K562 (cell line): ENCODE data around the gene ATMIN. TPM values are rescaled to one million over a fixed set of nuclear protein-coding genes. Genes with fewer than 3 reads are reported as not detected.

Experiments used
- ATAC-seq: fragments of 200-7000 bp; cut with Tn5 transposase; 3 replicates; pipeline ENCODE4 v1.9.1; 2020; ENCODE audit warnings: moderate library complexity
- BruUV-seq: library from RNA; stranded (reverse); fragments of 400-500 nt; replicated peaks from 2 replicates; lab custom pipeline; 2021; lab: Mats Ljungman, UMichigan
- CTCF ChIA-PET: fragments of 300-600 bp; formaldehyde crosslinking; extraction: SDS; loops from one replicate; lab custom pipeline; 2021; ENCODE audit warnings: low intra/inter-chr PET ratio; lab: Yijun Ruan, JAX
- POLR2A ChIA-PET: fragments of 300-600, 350-650 bp; sonication (Branson Sonifier 250); formaldehyde crosslinking; extraction: SDS; loops from one replicate; lab custom pipeline; 2021; ENCODE audit warnings: antibody characterized with exemption, inconsistent platforms; lab: Yijun Ruan, JAX
- DNase-seq, 4 experiments: peaks; one replicate each; pipeline versions ENCODE4 v3.0.0 to v3.0.0-alpha.2; 2011 to 2018; ENCODE audit warnings: low spot score in 3 of 4, mixed read lengths in 3 of 4; ENCODE audit errors: extremely low read depth in 1 of 4
- FAIRE-seq: peaks from 2 replicates; lab custom pipeline; 2011; peaks lifted over from hg19 to GRCh38; lab: Jason Lieb, UNC
- H2AFZ ChIP-seq: 2 replicates; pipeline ENCODE4 v1.6.0; 2011; ENCODE audit warnings: low read depth, low read length, control low read depth, inconsistent platforms
- H3K27ac ChIP-seq: fragments of 200-600 bp; 3 replicates; pipeline ENCODE4 v1.8.0; 2011; ENCODE audit warnings: low read depth, mild to moderate bottlenecking, control low read depth, inconsistent platforms, low read length, moderate library complexity, mixed read lengths; ENCODE audit errors: extremely low read depth
- H3K27me3 ChIP-seq, 2 experiments: fragments of 300-600 bp in 1 of 2; 2 replicates in 1 of 2; 3 replicates in 1 of 2; pipeline versions ENCODE4 v1.6.0 to v1.8.0; 2011; ENCODE audit warnings: inconsistent platforms in 2 of 2, low read length in 2 of 2, mild to moderate bottlenecking in 1 of 2, mixed read lengths in 1 of 2, moderate library complexity in 1 of 2; ENCODE audit not compliant: control insufficient read depth in 2 of 2, insufficient read depth in 2 of 2
- H3K36me3 ChIP-seq: fragments of 300-600 bp; 3 replicates; pipeline ENCODE4 v1.8.0; 2011; ENCODE audit warnings: mild to moderate bottlenecking, low read length, inconsistent platforms; ENCODE audit not compliant: control insufficient read depth, insufficient read depth
- H3K4me1 ChIP-seq, 2 experiments: fragments of 200-600 bp in 1 of 2; replicated peaks in 1 of 2; 2 replicates in 1 of 2; 3 replicates in 1 of 2; pipeline versions ENCODE4 v1.5.1 to v1.8.0; 2011; ENCODE audit warnings: inconsistent platforms in 2 of 2, low read length in 2 of 2, mild to moderate bottlenecking in 1 of 2, mixed read lengths in 1 of 2, moderate library complexity in 1 of 2; ENCODE audit not compliant: control insufficient read depth in 2 of 2, insufficient read depth in 2 of 2
- H3K4me2 ChIP-seq: 2 replicates; pipeline ENCODE4 v1.6.1; 2011; ENCODE audit warnings: low read length, control low read depth, inconsistent platforms, mixed read lengths; ENCODE audit not compliant: insufficient read depth
- H3K4me3 ChIP-seq: fragments of 200-600 bp; sonication (generic), shearing (Covaris generic); 2 replicates; pipeline ENCODE4 v1.5.1; 2016; ENCODE audit warnings: control low read depth, inconsistent platforms
- H3K79me2 ChIP-seq: fragments of 200-600 bp; 3 replicates; pipeline ENCODE4 v1.8.0; 2011; ENCODE audit warnings: low read length, inconsistent platforms; ENCODE audit not compliant: control insufficient read depth, insufficient read depth
- H3K9ac ChIP-seq, 2 experiments: 2 replicates each; pipeline versions ENCODE4 v1.6.0 to v1.6.1; 2011; ENCODE audit warnings: low read depth in 2 of 2, low read length in 2 of 2, control low read depth in 1 of 2, inconsistent platforms in 1 of 2, mild to moderate bottlenecking in 1 of 2, mixed read lengths in 1 of 2; ENCODE audit not compliant: insufficient read depth in 1 of 2
- H3K9me1 ChIP-seq: one replicate; pipeline ENCODE4 v1.6.0; 2011; ENCODE audit warnings: inconsistent platforms, mild to moderate bottlenecking, low read length, moderate library complexity; ENCODE audit not compliant: control insufficient read depth, insufficient read depth
- H3K9me3 ChIP-seq: replicated peaks from 2 replicates; pipeline ENCODE4 v1.5.1; 2011; ENCODE audit warnings: low read depth, low read length, inconsistent platforms; ENCODE audit not compliant: control insufficient read depth, insufficient read depth
- H4K20me1 ChIP-seq: replicated peaks from 2 replicates; pipeline ENCODE4 v1.6.1; 2011; ENCODE audit warnings: low read length, inconsistent platforms, mixed read lengths; ENCODE audit not compliant: control insufficient read depth, insufficient read depth
- CCAR2 ChIP-seq: fragments of 200-400 bp; formaldehyde crosslinking; IDR thresholded peaks from 2 replicates; pipeline ENCODE4 v1.6.1; 2017; ENCODE audit warnings: mild to moderate bottlenecking, low read depth, low read length
- MBD2 ChIP-seq: sonication (generic); IDR thresholded peaks from 2 replicates; pipeline ENCODE4 v1.6.1; 2016; ENCODE audit warnings: low read depth, borderline replicate concordance
- MIER1 ChIP-seq: fragments of 450-650 bp; IDR thresholded peaks from 2 replicates; pipeline ENCODE4 v1.6.1; 2016; ENCODE audit warnings: antibody characterized with exemption, mild to moderate bottlenecking, low read depth
- SNIP1 ChIP-seq: fragments of 450-650 bp; IDR thresholded peaks from 2 replicates; pipeline ENCODE4 v1.7.1; 2017; ENCODE audit warnings: low read depth, mild to moderate bottlenecking
- WGBS: fragments of 100-300 bp; shearing (Covaris generic); methylation state at CpG from one replicate; pipeline ENCODE4 v1.1.6; 2016; ENCODE audit warnings: low coverage, mixed read lengths; ENCODE audit not compliant: insufficient coverage; ENCODE audit errors: missing lambda C conversion rate; 5-methylcytosine and 5-hydroxymethylcytosine counted together
- in situ Hi-C: fragments of 300-500 bp; cut with MboI; formaldehyde crosslinking; loops from 4 replicates; pipeline ENCODE4 v1.15.0; 2018; ENCODE audit warnings: inconsistent platforms, mixed read lengths
- intact Hi-C: fragments of 100-400 bp; cut with micrococcal nuclease; formaldehyde crosslinking; loops from 2 replicates; pipeline ENCODE4 v1.14.2; 2022
- polyA plus RNA-seq, 8 experiments: library from polyadenylated mRNA; depleted of rRNA in 4 of 8; stranded (reverse) in 5 of 8; unstranded in 3 of 8; fragments of >200 nt; fragmentation: Nextera tagmentation in 2 of 8; fragmentation: Illumina TruSeq in 1 of 8; extraction: Ambion mirVana in 2 of 8; extraction: Trizol in 1 of 8; gene quantifications; 2 replicates each; pipeline versions ENCODE4 v1.2.1 to v1.2.3, GENCODE V29; 2011 to 2014; ENCODE audit warnings: inconsistent platforms in 1 of 8, missing spikeins in 1 of 8
- total RNA-seq, 7 experiments: library from RNA; depleted of rRNA in 6 of 7; stranded (reverse); fragments of >200 nt in 6 of 7; fragmentation: Illumina TruSeq in 2 of 7; extraction: Trizol in 2 of 7; gene quantifications; 2 replicates each; pipeline versions ENCODE4 v1.2.1 to v1.2.3, GENCODE V29; 2011 to 2021; ENCODE audit warnings: low replicate concordance in 1 of 7

The ATMIN gene
- total and polyA plus RNA-seq, 9 of the 15 experiments (the other 6 are each of a cell fraction or from before 2014, with no cell fraction given) = 6.7 to 40.9 (median 23.4) TPM

- Histone ChIP-seq H3K9me3 (no peaks in the 10 kb centered on the region), H3K27ac (no peak overlapping the region), H3K4me3 (no peak overlapping the region), H3K27me3 (no peaks in the 10 kb centered on the region), H3K4me2 (no peak overlapping the region), H3K79me2 (peaks cover 85% of the 10 kb centered on the region), H3K36me3 (peaks cover 30% of the 10 kb centered on the region), H2AFZ (no peak overlapping the region), H4K20me1 (peaks cover 10% of the 10 kb centered on the region), H3K9me1 (no peaks in the 10 kb centered on the region), H3K4me1 (peaks cover 0 to 13% of the 10 kb centered on the region in 2 experiments; a peak in 2 of 5 replicates), H3K9ac (no peak overlapping the region)
- no TSS peak for BruUV-seq
- TF ChIP-seq CCAR2 (no peak), MIER1 (no peak)
- in situ Hi-C loops = no loop called here
- ATAC-seq (no peak), FAIRE-seq (no peak), DNase-seq (no peak)
- POLR2A ChIA-PET = interaction anchor here (0.7 to 2.0 kb wide), 5 partner anchors 11 to 16 kb away, joined by 3 to 7 read pairs (median 3); partner anchors contain the start of genes CENPN and CMC2
- CTCF ChIA-PET = no interaction called here
- 97% methylated on average over 2 of the region's 2 CpGs for WGBS
- intact Hi-C loops = no loop called here
These were observed 44.7 kb upstream of the ATMIN start for GRCh38 chr16:80990978-80991377.

GRCh38 chr16:80991792-80992430, 43.7 kb upstream of the ATMIN start:
- Histone ChIP-seq H4K20me1 (peaks cover 10% of the 10 kb centered on the region), H3K4me3 (no peak overlapping the region), H3K9me1 (no peaks in the 10 kb centered on the region), H3K27me3 (no peaks in the 10 kb centered on the region), H3K9ac (no peak overlapping the region), H3K36me3 (peaks cover 34% of the 10 kb centered on the region), H3K9me3 (no peaks in the 10 kb centered on the region), H3K4me1 (peaks cover 0 to 13% of the 10 kb centered on the region in 2 experiments; a peak in 2 of 5 replicates), H3K4me2 (no peak overlapping the region), H2AFZ (no peak overlapping the region), H3K79me2 (peaks cover 89% of the 10 kb centered on the region), H3K27ac (no peak overlapping the region)
- ChIA-PET CTCF (no interaction called here), POLR2A (interaction anchor here (0.9 to 2.0 kb wide), 4 partner anchors 10 to 27 kb away, joined by 3 to 7 read pairs (median 4); no protein-coding TSS in a partner anchor)
- intact Hi-C loops = no loop called here
- ATAC-seq (no peak), DNase-seq (no peak), FAIRE-seq (no peak)
- in situ Hi-C loops = no loop called here
- no TSS peak for BruUV-seq
- WGBS = 56% methylated on average over 6 of the region's 6 CpGs
- TF ChIP-seq MBD2 (no peak), SNIP1 (no peak)
